GM10266 (cell line): ENCODE results near the gene SHC2.
"Not testable (repeated sequence)": the region's sequence is repeated elsewhere in the genome, so short reads cannot be mapped to it uniquely, and the experiment has no call there.

Experiments used
- DNase-seq: peaks from one replicate; pipeline ENCODE4 v3.0.0; 2012; ENCODE audit errors: extremely low spot score
- TF ChIP-seq, protein P1 (sequence below): IDR thresholded peaks from 2 replicates; pipeline ENCODE4 v1.5.1; 2012; ENCODE audit warnings: mild to moderate bottlenecking, low read depth; ENCODE audit not compliant: control insufficient read depth, insufficient read depth; ENCODE audit errors: missing control alignments

SHC2 gene

DNA sequence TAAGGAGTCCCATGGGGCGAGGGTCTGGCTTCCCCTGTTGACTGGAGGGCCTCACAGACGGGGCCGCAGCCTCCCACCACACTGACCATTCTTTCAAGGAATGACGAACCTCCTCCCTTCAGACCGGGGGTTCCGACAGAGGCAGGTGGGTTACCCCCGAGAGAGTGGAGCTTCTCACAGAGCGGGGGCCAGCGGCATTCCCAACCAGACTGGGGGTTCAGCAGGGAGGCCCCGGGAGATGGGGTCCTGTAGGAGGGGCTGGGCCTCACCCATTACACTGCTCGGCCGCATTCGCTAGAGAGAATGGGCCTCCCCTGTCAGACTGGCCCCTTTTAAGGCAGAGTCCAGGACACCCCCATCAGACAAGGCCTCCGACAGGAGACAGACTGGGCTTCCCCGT is 36.3 kb downstream of the SHC2 start:
- DNase-seq: no peak
- TF ChIP-seq, protein P1, sequence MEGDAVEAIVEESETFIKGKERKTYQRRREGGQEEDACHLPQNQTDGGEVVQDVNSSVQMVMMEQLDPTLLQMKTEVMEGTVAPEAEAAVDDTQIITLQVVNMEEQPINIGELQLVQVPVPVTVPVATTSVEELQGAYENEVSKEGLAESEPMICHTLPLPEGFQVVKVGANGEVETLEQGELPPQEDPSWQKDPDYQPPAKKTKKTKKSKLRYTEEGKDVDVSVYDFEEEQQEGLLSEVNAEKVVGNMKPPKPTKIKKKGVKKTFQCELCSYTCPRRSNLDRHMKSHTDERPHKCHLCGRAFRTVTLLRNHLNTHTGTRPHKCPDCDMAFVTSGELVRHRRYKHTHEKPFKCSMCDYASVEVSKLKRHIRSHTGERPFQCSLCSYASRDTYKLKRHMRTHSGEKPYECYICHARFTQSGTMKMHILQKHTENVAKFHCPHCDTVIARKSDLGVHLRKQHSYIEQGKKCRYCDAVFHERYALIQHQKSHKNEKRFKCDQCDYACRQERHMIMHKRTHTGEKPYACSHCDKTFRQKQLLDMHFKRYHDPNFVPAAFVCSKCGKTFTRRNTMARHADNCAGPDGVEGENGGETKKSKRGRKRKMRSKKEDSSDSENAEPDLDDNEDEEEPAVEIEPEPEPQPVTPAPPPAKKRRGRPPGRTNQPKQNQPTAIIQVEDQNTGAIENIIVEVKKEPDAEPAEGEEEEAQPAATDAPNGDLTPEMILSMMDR: no peak

DNA sequence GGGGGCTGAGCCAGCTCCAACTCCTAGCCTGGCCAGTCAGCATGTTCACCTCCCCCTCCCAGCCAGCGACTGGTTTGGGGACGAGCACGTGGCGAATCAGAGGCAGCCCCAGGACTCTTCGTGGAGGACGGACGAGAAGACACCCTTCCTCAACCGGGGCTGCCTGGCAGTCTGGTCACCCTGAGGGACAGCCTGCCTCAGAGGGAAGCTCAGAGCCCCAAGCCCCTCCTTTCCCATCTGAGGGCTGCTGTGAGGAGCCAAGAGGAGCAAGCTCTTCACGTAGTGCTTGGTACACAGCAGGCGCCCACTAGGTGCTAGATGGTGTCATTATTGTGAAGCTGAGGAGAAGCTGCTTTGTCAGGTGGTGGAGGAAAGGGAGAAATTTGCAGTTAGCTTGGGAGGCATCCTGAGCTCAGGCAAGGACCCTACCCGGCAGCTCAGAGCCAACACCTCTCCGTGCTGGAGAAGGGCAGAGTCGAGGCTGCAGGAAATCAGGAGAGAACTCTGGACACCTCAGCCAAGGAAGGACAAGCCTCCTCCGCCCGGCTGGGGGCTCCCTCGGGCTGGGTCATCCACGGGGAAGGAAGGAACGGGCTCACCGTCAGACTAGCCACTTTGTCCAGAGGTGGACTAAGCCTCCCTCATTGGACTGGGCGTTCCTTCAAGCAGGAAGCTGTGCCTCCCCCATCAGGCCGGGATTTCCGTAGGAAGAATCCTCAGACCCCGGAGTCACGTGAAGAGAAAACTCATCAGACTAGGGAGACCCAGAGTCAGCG is 37.0 kb downstream of the SHC2 start:
- DNase-seq: no peak
- TF ChIP-seq, protein P1: no peak

DNA sequence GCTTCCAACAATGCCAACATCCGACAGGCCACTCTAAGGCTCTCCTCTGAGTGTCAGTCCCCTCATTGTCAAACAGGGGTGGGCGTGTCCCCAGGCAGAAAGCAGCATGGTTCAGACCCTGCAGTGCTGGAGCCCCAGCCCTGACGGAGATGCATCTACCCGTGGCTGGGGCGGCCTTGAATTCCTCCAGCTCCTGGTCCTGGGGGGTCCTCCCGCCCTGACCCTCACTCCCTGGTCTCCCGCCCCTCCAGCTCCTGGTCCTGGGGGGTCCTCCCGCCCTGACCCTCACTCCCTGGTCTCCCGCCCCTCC is 38.0 kb downstream of the SHC2 start:
- DNase-seq: not testable (repeated sequence)

DNA sequence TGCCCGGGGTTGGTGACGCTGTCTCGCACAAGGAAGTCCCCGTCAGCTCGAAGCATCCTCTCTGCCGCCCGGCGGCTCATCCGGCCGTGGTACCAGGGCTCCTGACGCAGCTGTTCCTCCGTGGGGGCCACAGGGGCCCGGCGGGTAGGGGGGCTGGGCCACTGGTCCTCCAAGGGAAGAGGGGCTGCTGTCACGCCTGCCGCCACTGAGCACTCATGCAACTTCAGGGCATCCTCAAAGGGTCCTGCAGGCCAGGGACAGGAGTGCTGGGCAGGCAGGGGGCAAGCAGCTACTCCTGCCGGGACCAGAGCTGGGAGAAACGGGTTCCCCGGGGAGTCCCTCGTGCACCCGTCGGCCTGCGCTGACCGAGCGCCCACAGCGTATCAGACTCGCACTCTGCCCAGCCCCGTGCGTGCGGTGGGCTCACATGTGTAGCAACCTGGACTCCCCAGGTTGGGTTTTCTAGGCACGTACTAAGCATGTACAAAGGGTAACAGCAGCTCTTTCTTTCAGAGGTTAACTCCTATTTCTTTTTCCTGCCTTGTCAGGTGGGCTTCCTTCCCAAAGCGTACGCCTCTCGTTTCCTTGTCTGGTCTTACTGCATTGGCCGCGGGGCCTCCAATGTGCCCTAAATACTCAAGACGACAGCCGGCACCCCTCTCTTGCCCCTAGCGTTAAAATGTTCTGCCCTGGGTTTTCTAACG is 38.5 kb downstream of the SHC2 start:
- TF ChIP-seq, protein P1: no peak
- DNase-seq: no peak

DNA sequence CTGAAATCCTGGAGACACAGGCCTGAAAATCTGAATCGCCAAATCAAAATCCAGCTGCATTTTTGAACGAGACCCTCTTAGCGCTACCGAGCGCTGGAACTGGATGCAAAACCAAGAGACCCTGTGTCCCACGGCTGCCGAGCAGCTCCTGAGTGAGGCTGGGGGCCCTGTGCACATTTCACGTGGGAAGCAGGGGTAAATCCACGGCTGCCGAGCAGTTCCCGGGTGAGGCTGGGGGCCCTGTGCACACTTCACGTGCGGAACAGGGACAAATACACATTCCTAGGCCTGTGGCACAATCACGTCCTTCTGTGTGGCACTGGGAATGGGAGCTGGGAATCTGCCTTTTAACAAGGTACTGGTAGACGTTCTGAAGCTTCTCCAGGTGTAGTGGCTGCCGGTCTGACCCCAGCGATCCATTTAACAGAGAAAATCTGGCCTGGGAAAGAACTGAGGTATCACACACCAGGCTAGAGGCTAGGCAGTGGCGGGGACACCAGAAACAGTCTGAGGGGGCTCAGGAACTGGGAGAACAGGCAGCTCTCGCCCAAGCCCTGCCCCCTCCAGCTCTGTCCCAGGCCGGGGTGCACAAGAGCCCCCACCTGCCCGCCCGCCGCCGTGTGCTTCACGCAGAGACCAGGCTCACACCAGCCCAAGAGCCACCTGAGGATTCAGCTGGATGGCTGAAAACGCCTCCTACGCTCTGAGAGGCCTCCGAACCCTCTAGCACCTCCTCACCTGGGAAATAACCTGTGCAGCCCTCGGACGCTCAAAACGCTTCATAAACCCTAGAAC is 40.9 kb downstream of the SHC2 start:
- TF ChIP-seq, protein P1: no peak

DNA sequence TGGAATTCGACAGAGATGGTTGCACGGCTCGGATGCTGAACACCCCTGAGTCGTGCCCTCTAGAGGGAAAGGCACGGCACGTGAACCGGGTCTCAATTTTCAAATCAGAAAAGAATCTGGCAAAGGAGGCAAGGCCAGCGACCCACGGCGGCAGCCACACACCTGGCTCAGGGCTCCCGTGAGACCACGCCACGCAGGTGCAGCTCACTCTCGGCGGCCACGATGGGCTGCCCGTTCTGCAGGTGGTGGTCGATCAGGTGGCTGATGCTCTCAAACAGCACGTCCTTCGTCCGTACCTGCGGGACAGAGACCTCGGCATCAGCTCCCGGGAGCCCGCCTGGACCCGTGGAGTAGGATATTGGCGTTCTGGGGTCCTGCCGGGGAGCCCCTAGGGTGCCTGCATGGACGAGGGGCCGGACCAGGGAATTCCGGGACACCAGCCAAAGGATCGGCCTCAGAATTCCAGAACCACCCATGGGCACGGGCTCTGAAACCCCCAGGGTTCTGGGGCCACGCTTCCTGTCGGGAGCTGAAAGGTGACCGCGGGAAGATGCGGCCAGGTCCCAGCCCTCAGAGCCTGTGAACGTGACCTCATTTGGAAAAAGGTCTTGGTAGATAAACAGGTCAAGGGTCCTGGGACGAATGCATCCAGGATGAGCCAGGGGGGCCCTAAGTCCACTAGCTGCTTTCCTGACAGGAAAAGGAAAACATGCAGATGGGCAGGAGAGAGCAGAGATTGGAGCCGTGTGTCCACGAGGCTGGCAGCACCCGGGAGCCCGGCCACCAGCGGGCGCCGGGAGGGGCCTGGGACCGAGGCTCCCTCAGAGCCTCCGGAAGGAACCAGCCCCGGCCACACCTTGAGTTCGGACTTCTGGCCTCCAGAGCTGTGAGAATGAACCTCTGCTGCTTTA is 41.8 kb downstream of the SHC2 start:
- TF ChIP-seq, protein P1: no peak
- DNase-seq: no peak

More for the DNA sequence above, 40.9 kb downstream of the SHC2 start:
- DNase-seq: no peak

DNA sequence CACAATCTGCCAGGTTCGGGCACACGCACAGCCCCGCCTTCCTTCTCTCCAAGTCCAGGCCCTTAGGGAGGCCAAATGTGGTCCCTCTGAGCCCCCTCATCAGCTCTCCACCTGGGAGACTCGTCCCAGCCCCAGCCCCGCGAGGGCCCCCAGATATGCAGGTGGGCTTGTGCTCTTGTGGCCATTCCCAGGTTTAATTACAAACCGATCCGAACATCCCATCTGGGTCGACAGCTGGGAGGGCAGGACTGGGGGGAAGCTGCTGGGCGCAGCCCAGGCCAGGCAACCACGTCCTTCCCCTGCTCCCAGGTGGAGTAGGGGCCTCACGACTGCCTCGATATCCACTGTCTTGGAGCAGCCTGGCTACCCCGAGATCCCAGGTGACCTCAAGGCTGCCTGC is 44.4 kb downstream of the SHC2 start:
- TF ChIP-seq, protein P1: no peak
- DNase-seq: no peak
